Measurements from ENCODE around the gene DALRD3. TPM values are rescaled to one million over a fixed set of nuclear protein-coding genes. Genes with fewer than 3 reads are reported as not detected.

DALRD3 gene
- polyA plus RNA-seq, 1 of the 3 experiments (the other 2 are of a cell fraction), result 82.7 TPM

DNA sequence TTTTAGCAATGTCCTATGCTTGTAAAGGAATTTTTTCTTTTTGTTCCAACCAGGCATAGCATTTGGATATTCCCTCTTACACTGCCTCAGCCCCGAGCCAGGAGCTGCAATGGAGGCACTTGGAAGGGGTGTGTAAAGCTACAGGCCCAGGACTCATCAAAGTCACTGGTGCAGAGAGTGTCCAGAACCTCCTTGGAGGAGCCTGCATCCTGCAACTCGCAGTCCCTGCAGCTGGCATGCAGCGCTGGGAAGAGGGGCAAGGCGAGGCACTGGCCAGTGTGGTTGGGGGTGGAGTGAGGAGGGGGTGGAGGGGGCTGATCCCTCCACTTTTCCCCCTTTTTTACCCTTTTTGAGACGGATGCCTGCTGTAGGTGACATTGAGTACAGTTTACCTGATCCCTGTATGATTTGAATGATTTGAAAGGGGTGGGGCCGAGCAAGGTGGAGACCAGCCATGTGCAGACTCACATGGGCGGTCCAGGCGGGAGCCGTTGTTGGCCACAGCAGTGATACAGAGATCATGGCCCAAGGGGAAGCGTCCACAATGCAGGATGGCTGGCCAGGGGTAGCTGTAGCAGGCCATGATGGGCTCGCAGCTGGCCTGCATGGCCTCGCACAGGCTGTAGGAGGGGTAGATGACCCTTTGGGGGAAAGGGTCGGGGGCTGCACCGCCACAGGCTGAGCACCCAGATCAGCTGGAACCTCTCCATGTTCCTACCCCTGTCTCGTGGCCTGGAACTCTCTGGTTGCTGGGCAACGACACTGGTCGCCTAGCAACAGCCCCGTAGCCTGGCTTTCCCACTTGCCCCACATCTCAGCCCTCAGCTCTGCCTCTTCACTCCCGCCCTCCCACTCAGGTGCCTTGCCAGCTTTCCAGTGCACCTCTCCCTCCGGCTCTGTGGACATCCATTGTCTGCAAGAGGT lies 20.4 kb downstream of the DALRD3 start:
- TF ChIP-seq GATA2 (CRISPR knock-in tag; IDR thresholded peaks at IDR 0.05), result no peak
- TF ChIP-seq MXI1 (IDR thresholded peaks at IDR 0.05; ENCODE audit: low read depth, low read length), result peak; percentile 78; the same call in 1 of the 2 replicates
- H3K27ac ChIP-seq (ENCODE audit: low read depth in 2 of 2, low read length in 1 of 2), result peak overlapping the region in 1 of 2 experiments; percentile 81; a peak in 2 of 4 replicates
- H3K4me1 ChIP-seq (ENCODE audit: control insufficient read depth in 1 of 2, insufficient read depth in 2 of 2, low read depth in 1 of 2, low read length in 1 of 2), result peaks cover 0 to 32% of the 10 kb centered on the region in 2 experiments; a peak in 1 of 4 replicates
- no peaks in the 10 kb centered on the region for H3K36me3 ChIP-seq (replicated peaks in 1 of 2; ENCODE audit: control insufficient read depth in 1 of 2, insufficient read depth in 2 of 2, low read length in 1 of 2)
- no peaks in the 10 kb centered on the region for H3F3A ChIP-seq (replicated peaks; ENCODE audit: insufficient read depth)
- POLR2A ChIA-PET, result interaction anchor here (0.6 to 5.7 kb wide), 7 partner anchors 9 to 101 kb away, joined by 3 to 44 read pairs (median 5); partner anchors contain the start of genes NDUFAF3 and WDR6
- no peaks in the 10 kb centered on the region for H3K9me3 ChIP-seq
- H3K9ac ChIP-seq, result no peak overlapping the region
- H3K27me3 ChIP-seq (ENCODE audit: insufficient read depth), result no peaks in the 10 kb centered on the region
- CTCF ChIA-PET, result interaction anchor here (0.6 to 3.5 kb wide), 9 partner anchors 9 to 461 kb away, joined by 3 to 26 read pairs (median 5); partner anchors contain the start of genes CELSR3, IMPDH2, NDUFAF3 and WDR6
- H3K4me3 ChIP-seq (ENCODE audit: low read depth in 2 of 2, low read length in 1 of 2), result no peak overlapping the region
- H3K79me2 ChIP-seq (ENCODE audit: insufficient read depth), result 0 out of 2 replicates have a peak, but pooled peaks cover 3% of the 10 kb centered on the region
- peak; percentile 86 for DNase-seq
- H2AFZ ChIP-seq (ENCODE audit: low read depth), result no peak overlapping the region
- no peaks in the 10 kb centered on the region for H4K20me1 ChIP-seq (ENCODE audit: insufficient read depth)
- WGBS (ENCODE audit: low lambda C conversion rate), result 83% methylated on average over 17 of the region's 20 CpGs
- H3K4me2 ChIP-seq, result no peak overlapping the region
- no peaks in the 10 kb centered on the region for H3K9me2 ChIP-seq

DNA sequence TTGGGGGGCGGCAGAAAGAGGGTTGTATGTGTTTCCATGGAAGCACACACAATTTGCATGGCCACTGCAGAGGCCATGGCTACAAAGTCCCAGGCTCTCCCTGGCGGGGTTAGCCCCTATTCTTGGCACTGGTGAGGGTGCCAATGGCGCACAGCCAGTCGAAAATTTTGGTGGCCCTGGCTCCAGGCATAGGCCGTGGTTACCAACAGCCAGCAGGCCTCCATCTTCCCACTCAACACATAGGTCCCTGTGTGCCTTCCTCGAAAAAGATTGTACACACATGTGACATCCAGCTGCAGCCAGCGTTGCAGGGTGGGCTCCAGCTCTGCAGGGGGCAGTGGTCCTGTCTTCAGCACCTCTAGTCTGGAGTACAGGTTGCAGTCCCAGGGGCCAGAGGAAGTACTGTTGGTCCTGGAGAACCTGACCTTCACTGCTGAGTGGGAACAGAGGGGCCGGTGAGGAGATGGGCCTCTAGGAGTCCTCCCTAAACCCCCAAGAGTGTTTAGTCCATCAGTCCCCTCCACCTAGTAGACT lies 21.2 kb downstream of the DALRD3 start:
- peaks cover 0 to 29% of the 10 kb centered on the region in 2 experiments; a peak in 1 of 4 replicates for H3K4me1 ChIP-seq (ENCODE audit: control insufficient read depth in 1 of 2, insufficient read depth in 2 of 2, low read depth in 1 of 2, low read length in 1 of 2)
- no peaks in the 10 kb centered on the region for H3K9me2 ChIP-seq
- no peak overlapping the region for H3K4me3 ChIP-seq (ENCODE audit: low read depth in 2 of 2, low read length in 1 of 2)
- no peak overlapping the region for H2AFZ ChIP-seq (ENCODE audit: low read depth)
- no peaks in the 10 kb centered on the region for H3K9me3 ChIP-seq
- ChIA-PET CTCF (interaction anchor here (1.2 to 3.5 kb wide), 7 partner anchors 10 to 32 kb away, joined by 3 to 26 read pairs (median 6); partner anchors contain the start of genes IMPDH2, NDUFAF3 and WDR6), POLR2A (interaction anchor here (1.5 to 5.7 kb wide), 3 partner anchors 9 to 17 kb away, joined by 5 to 44 read pairs (median 5); partner anchors contain the start of gene WDR6)
- H3K36me3 ChIP-seq (replicated peaks in 1 of 2; ENCODE audit: control insufficient read depth in 1 of 2, insufficient read depth in 2 of 2, low read length in 1 of 2), result no peaks in the 10 kb centered on the region
- peak overlapping the region in 1 of 2 experiments; percentile 81; a peak in 2 of 4 replicates for H3K27ac ChIP-seq (ENCODE audit: low read depth in 2 of 2, low read length in 1 of 2)
- no peak overlapping the region for H3K4me2 ChIP-seq
- H3K9ac ChIP-seq, result no peak overlapping the region
- peaks cover 3% of the 10 kb centered on the region; the same call in 1 of the 2 replicates for H3K79me2 ChIP-seq (ENCODE audit: insufficient read depth)
- no peaks in the 10 kb centered on the region for H3F3A ChIP-seq (replicated peaks; ENCODE audit: insufficient read depth)
- no peaks in the 10 kb centered on the region for H3K27me3 ChIP-seq (ENCODE audit: insufficient read depth)
- H4K20me1 ChIP-seq (ENCODE audit: insufficient read depth), result no peaks in the 10 kb centered on the region
- WGBS (ENCODE audit: low lambda C conversion rate), result 100% methylated on average over 4 of the region's 8 CpGs
- peak; percentile 58 for DNase-seq
- TF ChIP-seq FOSL2 (IDR thresholded peaks at IDR 0.05; ENCODE audit: borderline replicate concordance, low read depth) (no peak), FOXJ3 (CRISPR knock-in tag; IDR thresholded peaks at IDR 0.05) (no peak), JUND (IDR thresholded peaks at IDR 0.05) (no peak), TEAD4 (IDR thresholded peaks at IDR 0.05; ENCODE audit: borderline replicate concordance, insufficient read depth) (no peak), RFX5 (IDR thresholded peaks at IDR 0.05; ENCODE audit: low read length) (no peak), NFIC (IDR thresholded peaks at IDR 0.05; ENCODE audit: borderline replicate concordance) (no peak), SMC3 (IDR thresholded peaks at IDR 0.05; ENCODE audit: low read depth, low read length) (no peak), CHD2 (IDR thresholded peaks at IDR 0.05; ENCODE audit: low read length, partially characterized antibody) (no peak), RCOR1 (IDR thresholded peaks at IDR 0.05; ENCODE audit: low read length) (no peak), POLR2AphosphoS5 (IDR thresholded peaks at IDR 0.05; ENCODE audit: low read depth, low read length) (no peak), RAD21 (IDR thresholded peaks at IDR 0.05; ENCODE audit: low read length) (no peak), TAF1 (IDR thresholded peaks at IDR 0.05; ENCODE audit: borderline replicate concordance, low read depth, low read length) (no peak)
- TF ChIP-seq, protein P1, sequence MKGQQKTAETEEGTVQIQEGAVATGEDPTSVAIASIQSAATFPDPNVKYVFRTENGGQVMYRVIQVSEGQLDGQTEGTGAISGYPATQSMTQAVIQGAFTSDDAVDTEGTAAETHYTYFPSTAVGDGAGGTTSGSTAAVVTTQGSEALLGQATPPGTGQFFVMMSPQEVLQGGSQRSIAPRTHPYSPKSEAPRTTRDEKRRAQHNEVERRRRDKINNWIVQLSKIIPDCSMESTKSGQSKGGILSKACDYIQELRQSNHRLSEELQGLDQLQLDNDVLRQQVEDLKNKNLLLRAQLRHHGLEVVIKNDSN (IDR thresholded peaks at IDR 0.05; ENCODE audit: borderline replicate concordance, low read depth), result no peak
- TF ChIP-seq, protein P2, sequence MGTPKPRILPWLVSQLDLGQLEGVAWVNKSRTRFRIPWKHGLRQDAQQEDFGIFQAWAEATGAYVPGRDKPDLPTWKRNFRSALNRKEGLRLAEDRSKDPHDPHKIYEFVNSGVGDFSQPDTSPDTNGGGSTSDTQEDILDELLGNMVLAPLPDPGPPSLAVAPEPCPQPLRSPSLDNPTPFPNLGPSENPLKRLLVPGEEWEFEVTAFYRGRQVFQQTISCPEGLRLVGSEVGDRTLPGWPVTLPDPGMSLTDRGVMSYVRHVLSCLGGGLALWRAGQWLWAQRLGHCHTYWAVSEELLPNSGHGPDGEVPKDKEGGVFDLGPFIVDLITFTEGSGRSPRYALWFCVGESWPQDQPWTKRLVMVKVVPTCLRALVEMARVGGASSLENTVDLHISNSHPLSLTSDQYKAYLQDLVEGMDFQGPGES (IDR thresholded peaks at IDR 0.05; ENCODE audit: low read depth, low read length), result no peak
- TF ChIP-seq, protein P3, sequence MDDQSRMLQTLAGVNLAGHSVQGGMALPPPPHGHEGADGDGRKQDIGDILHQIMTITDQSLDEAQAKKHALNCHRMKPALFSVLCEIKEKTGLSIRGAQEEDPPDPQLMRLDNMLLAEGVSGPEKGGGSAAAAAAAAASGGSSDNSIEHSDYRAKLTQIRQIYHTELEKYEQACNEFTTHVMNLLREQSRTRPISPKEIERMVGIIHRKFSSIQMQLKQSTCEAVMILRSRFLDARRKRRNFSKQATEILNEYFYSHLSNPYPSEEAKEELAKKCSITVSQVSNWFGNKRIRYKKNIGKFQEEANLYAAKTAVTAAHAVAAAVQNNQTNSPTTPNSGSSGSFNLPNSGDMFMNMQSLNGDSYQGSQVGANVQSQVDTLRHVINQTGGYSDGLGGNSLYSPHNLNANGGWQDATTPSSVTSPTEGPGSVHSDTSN (IDR thresholded peaks at IDR 0.05), result no peak
- TF ChIP-seq, protein P4, sequence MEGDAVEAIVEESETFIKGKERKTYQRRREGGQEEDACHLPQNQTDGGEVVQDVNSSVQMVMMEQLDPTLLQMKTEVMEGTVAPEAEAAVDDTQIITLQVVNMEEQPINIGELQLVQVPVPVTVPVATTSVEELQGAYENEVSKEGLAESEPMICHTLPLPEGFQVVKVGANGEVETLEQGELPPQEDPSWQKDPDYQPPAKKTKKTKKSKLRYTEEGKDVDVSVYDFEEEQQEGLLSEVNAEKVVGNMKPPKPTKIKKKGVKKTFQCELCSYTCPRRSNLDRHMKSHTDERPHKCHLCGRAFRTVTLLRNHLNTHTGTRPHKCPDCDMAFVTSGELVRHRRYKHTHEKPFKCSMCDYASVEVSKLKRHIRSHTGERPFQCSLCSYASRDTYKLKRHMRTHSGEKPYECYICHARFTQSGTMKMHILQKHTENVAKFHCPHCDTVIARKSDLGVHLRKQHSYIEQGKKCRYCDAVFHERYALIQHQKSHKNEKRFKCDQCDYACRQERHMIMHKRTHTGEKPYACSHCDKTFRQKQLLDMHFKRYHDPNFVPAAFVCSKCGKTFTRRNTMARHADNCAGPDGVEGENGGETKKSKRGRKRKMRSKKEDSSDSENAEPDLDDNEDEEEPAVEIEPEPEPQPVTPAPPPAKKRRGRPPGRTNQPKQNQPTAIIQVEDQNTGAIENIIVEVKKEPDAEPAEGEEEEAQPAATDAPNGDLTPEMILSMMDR (IDR thresholded peaks at IDR 0.05), result no peak

Data from SK-N-SH (cell line).